Peyer's patch (tissue), 4 donors: ENCODE results near the gene ERC1.

Experiments used
- CTCF ChIP-seq, 6 experiments: fragments of 450-650 bp in 4 of 6; fragments of 200-600 bp in 2 of 6; sonication (generic) in 1 of 6; IDR thresholded peaks; one replicate each; pipeline ENCODE4 v1.5.1; 2017 to 2019; ENCODE audit warnings: antibody characterized with exemption in 6 of 6, mild to moderate bottlenecking in 3 of 6, moderate library complexity in 1 of 6
- POLR2A ChIP-seq, 2 donors: fragments of 450-650 bp; IDR thresholded peaks; one replicate each; pipeline ENCODE4 v1.5.1; 2017; ENCODE audit warnings: antibody characterized with exemption in 2 of 2, mild to moderate bottlenecking in 2 of 2, moderate library complexity in 2 of 2

- TF ChIP-seq POLR2A (IDR thresholded peaks at IDR 0.05) (no peak), CTCF (IDR thresholded peaks at IDR 0.05) (no peak)
Measured at GRCh38 chr12:1529228-1529861, 538.3 kb downstream of the ERC1 start.
